Small intestine (tissue), 7 donors: Measurements from ENCODE around the gene DPYSL4. TPM values are rescaled to one million over a fixed set of nuclear protein-coding genes. Genes with fewer than 3 reads are reported as not detected.

Source experiments
- DNase-seq, 2 donors: peaks; one replicate each; pipeline versions ENCODE4 v3.0.0 to v3.0.0-alpha.2; 2013
- FAIRE-seq: peaks from 2 replicates; lab custom pipeline; 2012; peaks lifted over from hg19 to GRCh38; lab: Jason Lieb, UNC
- H3K27ac ChIP-seq, 3 donors: one replicate each; pipeline ENCODE4 v1.5.1; 2013; ENCODE audit warnings: low read length in 2 of 3, mild to moderate bottlenecking in 2 of 3, control low read depth in 1 of 3, inconsistent platforms in 1 of 3, low read depth in 1 of 3, moderate library complexity in 1 of 3
- H3K27me3 ChIP-seq, 3 donors: one replicate each; pipeline ENCODE4 v1.6.1; 2013; ENCODE audit warnings: low read length in 3 of 3, inconsistent platforms in 1 of 3; ENCODE audit not compliant: control insufficient read depth in 3 of 3, insufficient read depth in 3 of 3
- H3K36me3 ChIP-seq, 3 donors: one replicate each; pipeline ENCODE4 v1.6.1; 2013; ENCODE audit warnings: low read length in 3 of 3, inconsistent platforms in 1 of 3, low read depth in 1 of 3, mild to moderate bottlenecking in 1 of 3, moderate library complexity in 1 of 3; ENCODE audit not compliant: control insufficient read depth in 3 of 3, insufficient read depth in 2 of 3
- H3K4me1 ChIP-seq, 3 donors: one replicate each; pipeline ENCODE4 v1.6.1; 2013; ENCODE audit warnings: low read length in 2 of 3, inconsistent platforms in 1 of 3, low read depth in 1 of 3, mild to moderate bottlenecking in 1 of 3, moderate library complexity in 1 of 3; ENCODE audit not compliant: control insufficient read depth in 3 of 3, insufficient read depth in 2 of 3
- H3K4me3 ChIP-seq, 3 donors: one replicate each; pipeline ENCODE4 v1.5.1; 2013; ENCODE audit warnings: low read length in 3 of 3, control low read depth in 1 of 3, inconsistent platforms in 1 of 3, low read depth in 1 of 3, mild to moderate bottlenecking in 1 of 3, moderate library complexity in 1 of 3
- H3K9me3 ChIP-seq, 2 donors: one replicate each; pipeline ENCODE4 v1.6.1; 2013; ENCODE audit warnings: low read depth in 1 of 2, low read length in 1 of 2; ENCODE audit not compliant: control insufficient read depth in 2 of 2, insufficient read depth in 1 of 2
- WGBS, 3 donors: extraction: QIAGEN DNeasy Blood & Tissue Kit; methylation state at CpG; one replicate each; pipeline ENCODE4 v1.1.7; 2013; 5-methylcytosine and 5-hydroxymethylcytosine counted together
- polyA plus RNA-seq, 4 donors: library from polyadenylated mRNA; stranded (reverse) in 3 of 4; unstranded in 1 of 4; fragments of 200-250 nt in 3 of 4; fragments of 120-200 nt in 1 of 4; gene quantifications; one replicate each; pipeline versions ENCODE4 v1.2.1 to v1.2.3, GENCODE V29; 2013
- donor health status: healthy with polysubstance abuse.
- donor health status: control.
- donor health status: control.
- donor health status: Bipolar disorder and iron deficiency.
- donor health status: healthy.

DPYSL4 gene
- polyA plus RNA-seq, 4 donors, result 1.0 to 1.2 TPM; not detected in 2

DNA sequence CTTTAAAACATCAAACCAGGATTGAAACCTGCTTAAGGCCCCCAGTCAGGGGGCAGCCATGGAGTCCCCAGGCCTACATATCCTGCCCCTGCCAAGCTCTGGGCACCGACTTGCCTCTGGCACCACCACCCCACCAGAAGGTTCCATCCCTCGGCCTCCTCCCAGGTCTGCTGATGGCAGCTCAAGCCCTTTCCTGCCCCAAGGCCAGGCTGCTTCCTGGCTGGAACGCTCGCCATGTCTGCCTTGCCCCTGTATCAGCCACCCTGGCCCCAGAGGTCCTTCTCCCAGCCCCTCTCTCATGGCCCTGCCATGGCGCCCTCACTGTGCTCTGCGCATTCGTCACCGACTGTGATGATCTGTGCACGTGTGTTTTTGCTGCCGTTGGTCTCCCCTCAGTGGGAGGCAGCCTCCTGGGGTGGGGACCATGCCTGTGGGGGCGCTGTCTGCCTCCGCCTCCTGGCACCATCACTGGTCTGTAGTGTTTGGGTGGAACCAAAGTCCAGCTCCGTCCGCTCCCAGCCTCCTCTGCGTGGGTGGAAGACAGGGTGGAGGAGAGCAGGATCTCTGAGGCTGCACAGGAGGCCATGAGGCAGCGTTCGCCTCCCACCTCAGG, 3.2 kb downstream of the DPYSL4 start:
- Histone ChIP-seq H3K27ac (no peak overlapping the region), H3K4me3 (no peak overlapping the region), H3K9me3 (no peaks in the 10 kb centered on the region), H3K27me3 (peaks cover 8 to 29% (median 9%) of the 10 kb centered on the region in 3 donors), H3K4me1 (peaks cover 0 to 3% (median 0%) of the 10 kb centered on the region in 3 donors), H3K36me3 (no peaks in the 10 kb centered on the region)
- no peak for DNase-seq
- no peak for FAIRE-seq
- 80 to 86% (median 83%) methylated on average over 17 of the region's 17 CpGs for whole genome bisulfite sequencing, 3 donors

- H3K27me3 ChIP-seq, result peaks cover 2 to 24% (median 9%) of the 10 kb centered on the region in 3 donors
- FAIRE-seq (no peak), DNase-seq (no peak)
- H3K27ac ChIP-seq, result no peak overlapping the region
- H3K9me3 ChIP-seq, result no peaks in the 10 kb centered on the region
- WGBS, 3 donors, result 87 to 90% (median 87%) methylated on average over 28 of the region's 28 CpGs
- no peaks in the 10 kb centered on the region for H3K36me3 ChIP-seq
- no peaks in the 10 kb centered on the region for H3K4me1 ChIP-seq
- H3K4me3 ChIP-seq, result no peak overlapping the region
These were observed 5.6 kb downstream of the DPYSL4 start for GRCh38 chr10:132192076-132192975.

DNA sequence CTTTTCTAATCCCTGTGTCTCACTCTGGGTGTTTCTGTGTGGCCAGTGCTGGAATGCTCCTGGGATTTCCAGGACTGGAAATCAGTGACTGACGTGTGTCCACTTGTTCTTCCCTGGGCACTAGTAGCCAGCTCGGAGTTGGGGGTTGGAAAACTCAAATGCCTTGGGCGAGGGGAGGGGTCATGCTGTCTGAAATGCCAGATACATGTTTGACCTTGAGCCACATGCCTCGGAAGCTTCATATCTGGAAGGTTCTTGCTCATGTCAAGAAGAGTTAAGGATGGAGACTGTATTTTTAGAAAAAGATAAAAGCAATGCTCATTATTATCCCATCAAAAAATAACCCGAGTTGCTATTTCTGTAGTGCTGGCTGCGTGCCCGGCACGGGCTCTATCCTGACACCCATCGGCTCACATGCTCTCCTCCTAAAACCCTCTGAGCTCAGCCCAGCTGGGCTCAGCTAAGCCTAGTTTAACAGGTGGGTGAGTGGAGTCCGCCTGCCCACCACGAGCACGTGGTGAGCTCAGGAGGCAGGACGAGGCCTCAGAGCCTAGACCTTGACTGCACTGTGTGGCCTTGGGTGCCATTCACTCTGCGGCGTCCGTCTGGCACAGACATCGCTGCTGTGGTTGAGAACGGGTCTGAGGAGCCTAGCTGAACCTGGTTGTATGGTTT, 6.4 kb downstream of the DPYSL4 start:
- H3K4me3 ChIP-seq, result no peak overlapping the region
- no peaks in the 10 kb centered on the region for H3K9me3 ChIP-seq
- no peaks in the 10 kb centered on the region for H3K36me3 ChIP-seq
- H3K27ac ChIP-seq, result no peak overlapping the region
- H3K4me1 ChIP-seq, result no peaks in the 10 kb centered on the region
- peaks cover 0 to 16% (median 7%) of the 10 kb centered on the region in 3 donors for H3K27me3 ChIP-seq
- FAIRE-seq (no peak), DNase-seq (no peak)
- WGBS, 3 donors, result 70 to 73% (median 70%) methylated on average over 18 of the region's 18 CpGs

DNA sequence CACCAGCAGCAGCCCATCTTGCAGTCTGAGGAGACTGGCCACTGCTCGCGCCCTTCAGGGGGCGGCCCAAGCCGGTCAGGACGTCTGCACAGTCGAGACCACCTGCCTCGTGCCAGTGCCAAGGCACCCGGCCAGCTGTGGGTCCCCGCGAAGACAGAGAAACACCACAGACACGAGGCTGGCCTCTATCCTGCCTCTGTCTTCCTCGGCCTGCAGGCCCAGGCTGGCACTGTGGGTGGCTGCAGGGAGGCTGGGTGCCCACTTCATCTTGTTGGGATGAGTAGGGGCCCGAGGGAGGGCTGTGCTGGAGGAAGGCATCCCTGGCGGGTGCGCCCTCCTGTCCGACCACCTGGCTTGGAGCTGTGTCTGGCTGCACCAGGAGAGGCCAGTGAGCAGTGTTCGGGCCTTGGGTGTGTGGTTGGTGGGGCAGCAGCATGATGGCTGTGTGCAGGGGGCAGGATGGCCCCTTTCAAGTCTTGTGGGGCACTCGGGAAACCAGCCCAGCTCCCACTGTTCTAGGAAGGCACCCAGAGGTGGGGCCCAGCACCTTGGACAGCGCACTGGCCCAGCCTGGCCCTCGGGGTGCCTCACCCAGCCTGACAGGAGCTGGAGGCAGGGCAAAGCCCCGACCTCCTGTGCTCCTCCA, 7.3 kb downstream of the DPYSL4 start:
- Histone ChIP-seq H3K9me3 (no peaks in the 10 kb centered on the region), H3K27me3 (peaks cover 0 to 7% (median 0%) of the 10 kb centered on the region in 3 donors), H3K27ac (no peak overlapping the region), H3K4me1 (no peaks in the 10 kb centered on the region), H3K4me3 (no peak overlapping the region), H3K36me3 (no peaks in the 10 kb centered on the region)
- FAIRE-seq, result no peak
- 66 to 75% (median 75%) methylated on average over 21 of the region's 21 CpGs for WGBS, 3 donors
- peak in 1 of 2 donors; percentile 24 for DNase-seq

- Histone ChIP-seq H3K27me3 (peaks cover 0 to 2% (median 0%) of the 10 kb centered on the region in 3 donors), H3K36me3 (no peaks in the 10 kb centered on the region), H3K27ac (no peak overlapping the region), H3K4me1 (no peaks in the 10 kb centered on the region), H3K4me3 (no peak overlapping the region), H3K9me3 (no peaks in the 10 kb centered on the region)
- WGBS, 3 donors, result 89 to 96% (median 94%) methylated on average over 14 to 15 of the region's 15 CpGs
- DNase-seq (no peak), FAIRE-seq (no peak)
These were observed 8.0 kb downstream of the DPYSL4 start for GRCh38 chr10:132194726-132195125.

GRCh38 chr10:132195366-132196075, 8.8 kb downstream of the DPYSL4 start:
- FAIRE-seq, result no peak

GRCh38 chr10:132196178-132197113, 9.7 kb downstream of the DPYSL4 start:
- 83 to 87% (median 83%) methylated on average over 30 of the region's 30 CpGs for WGBS, 3 donors
- FAIRE-seq, result no peak
- Histone ChIP-seq H3K27me3 (no peaks in the 10 kb centered on the region), H3K9me3 (no peaks in the 10 kb centered on the region), H3K27ac (no peak overlapping the region), H3K36me3 (no peaks in the 10 kb centered on the region), H3K4me3 (no peak overlapping the region), H3K4me1 (no peaks in the 10 kb centered on the region)
- DNase-seq, result no peak

More at GRCh38 chr10:132195366-132196075, 8.8 kb downstream of the DPYSL4 start:
- H3K4me3 ChIP-seq, result no peak overlapping the region
- no peaks in the 10 kb centered on the region for H3K27me3 ChIP-seq
- H3K27ac ChIP-seq, result no peak overlapping the region
- no peaks in the 10 kb centered on the region for H3K4me1 ChIP-seq
- no peaks in the 10 kb centered on the region for H3K36me3 ChIP-seq
- DNase-seq, result no peak
- WGBS, 3 donors, result 78 to 84% (median 79%) methylated on average over 13 of the region's 13 CpGs
- no peaks in the 10 kb centered on the region for H3K9me3 ChIP-seq
